ENCODE measurements around the gene ASB2.

The ASB2 gene

GRCh38 chr14:93960108-93960475 is 16.3 kb downstream of the ASB2 start:
- DNase-seq, result no peak

GRCh38 chr14:93959239-93960107 is 16.9 kb downstream of the ASB2 start:
- DNase-seq, result no peak

- DNase-seq, result no peak
Measured at GRCh38 chr14:93958567-93959238, 17.7 kb downstream of the ASB2 start.

- no peak for DNase-seq
Measured at GRCh38 chr14:93957751-93958566, 18.4 kb downstream of the ASB2 start.

- DNase-seq, result no peak
Measured at GRCh38 chr14:93957333-93957710, 19.0 kb downstream of the ASB2 start.

GRCh38 chr14:93956514-93957332 is 19.6 kb downstream of the ASB2 start:
- DNase-seq, result no peak

GRCh38 chr14:93955850-93956481 is 20.4 kb downstream of the ASB2 start:
- DNase-seq, result no peak

- DNase-seq, result no peak
Measured at GRCh38 chr14:93954900-93955849, 21.2 kb downstream of the ASB2 start.

- no peak for DNase-seq
Measured at GRCh38 chr14:93954516-93954830, 21.9 kb downstream of the ASB2 start.

GRCh38 chr14:93953739-93954515 is 22.4 kb downstream of the ASB2 start:
- no peak for DNase-seq

- DNase-seq, result no peak
Measured at GRCh38 chr14:93953263-93953662, 23.1 kb downstream of the ASB2 start.

- no peak for DNase-seq
Measured at GRCh38 chr14:93952829-93953228, 23.5 kb downstream of the ASB2 start.

GRCh38 chr14:93951635-93952540 is 24.5 kb downstream of the ASB2 start:
- DNase-seq, result peak; percentile 73

GRCh38 chr14:93950948-93951634 is 25.3 kb downstream of the ASB2 start:
- no peak for DNase-seq

- DNase-seq, result no peak
Measured at GRCh38 chr14:93949511-93950075, 26.8 kb downstream of the ASB2 start.

GRCh38 chr14:93947282-93947681 is 29.1 kb downstream of the ASB2 start:
- no peak for DNase-seq

- DNase-seq, result no peak
Measured at GRCh38 chr14:93946541-93947090, 29.8 kb downstream of the ASB2 start.

GRCh38 chr14:93946104-93946503 is 30.3 kb downstream of the ASB2 start:
- no peak for DNase-seq
